GM13977 (cell line): ENCODE results near the gene TGM6.

Source experiments
- DNase-seq: peaks from one replicate; pipeline ENCODE4 v3.0.0; 2012; ENCODE audit warnings: low spot score
- in situ Hi-C: fragments of 300-500 bp; cut with MboI; formaldehyde crosslinking; loops from one replicate; pipeline ENCODE4 v1.12.0; 2022; ENCODE audit warnings: low sequenced_read_pairs, low pct_unique_long_range_greater_than_20kb, mixed read lengths, inconsistent platforms; ENCODE audit not compliant: unreplicated experiment
- TF ChIP-seq, protein P1 (sequence below): IDR thresholded peaks from 2 replicates; pipeline ENCODE4 v1.5.1; 2012; ENCODE audit warnings: mild to moderate bottlenecking, control low read depth; ENCODE audit not compliant: insufficient read depth; ENCODE audit errors: extremely low read depth, missing control alignments

Gene TGM6

DNA sequence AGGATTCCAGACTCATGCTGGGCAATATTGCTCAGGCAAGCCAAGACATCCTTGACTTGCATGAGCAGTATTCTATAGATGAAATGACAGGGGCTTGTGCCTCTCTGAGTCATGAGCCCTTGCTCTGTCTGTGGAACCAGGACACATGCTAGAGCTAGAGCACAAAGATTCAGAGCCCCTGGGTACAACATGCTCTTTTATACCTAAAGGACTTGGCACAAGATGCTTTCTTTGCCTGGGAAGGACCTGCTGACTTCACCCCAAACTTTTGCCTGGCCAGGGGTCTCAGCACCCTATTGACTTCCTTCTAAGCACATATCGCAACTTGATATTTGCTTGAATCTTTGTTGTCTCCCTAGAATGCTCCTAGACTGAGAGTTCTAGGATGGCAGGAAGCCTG lies 27.4 kb downstream of the TGM6 start:
- TF ChIP-seq, protein P1, sequence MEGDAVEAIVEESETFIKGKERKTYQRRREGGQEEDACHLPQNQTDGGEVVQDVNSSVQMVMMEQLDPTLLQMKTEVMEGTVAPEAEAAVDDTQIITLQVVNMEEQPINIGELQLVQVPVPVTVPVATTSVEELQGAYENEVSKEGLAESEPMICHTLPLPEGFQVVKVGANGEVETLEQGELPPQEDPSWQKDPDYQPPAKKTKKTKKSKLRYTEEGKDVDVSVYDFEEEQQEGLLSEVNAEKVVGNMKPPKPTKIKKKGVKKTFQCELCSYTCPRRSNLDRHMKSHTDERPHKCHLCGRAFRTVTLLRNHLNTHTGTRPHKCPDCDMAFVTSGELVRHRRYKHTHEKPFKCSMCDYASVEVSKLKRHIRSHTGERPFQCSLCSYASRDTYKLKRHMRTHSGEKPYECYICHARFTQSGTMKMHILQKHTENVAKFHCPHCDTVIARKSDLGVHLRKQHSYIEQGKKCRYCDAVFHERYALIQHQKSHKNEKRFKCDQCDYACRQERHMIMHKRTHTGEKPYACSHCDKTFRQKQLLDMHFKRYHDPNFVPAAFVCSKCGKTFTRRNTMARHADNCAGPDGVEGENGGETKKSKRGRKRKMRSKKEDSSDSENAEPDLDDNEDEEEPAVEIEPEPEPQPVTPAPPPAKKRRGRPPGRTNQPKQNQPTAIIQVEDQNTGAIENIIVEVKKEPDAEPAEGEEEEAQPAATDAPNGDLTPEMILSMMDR = no peak
- in situ Hi-C loops = no loop called here
- DNase-seq = no peak

GRCh38 chr20:2416541-2417212 lies 36.0 kb downstream of the TGM6 start:
- DNase-seq = no peak
- in situ Hi-C loops = no loop called here
- TF ChIP-seq, protein P1 = no peak

GRCh38 chr20:2417213-2417541 lies 36.5 kb downstream of the TGM6 start:
- no peak for DNase-seq
- TF ChIP-seq, protein P1 = no peak
- in situ Hi-C loops = no loop called here

GRCh38 chr20:2418388-2418787 lies 37.7 kb downstream of the TGM6 start:
- no peak for DNase-seq
- TF ChIP-seq, protein P1 = no peak
- in situ Hi-C loops = no loop called here

DNA sequence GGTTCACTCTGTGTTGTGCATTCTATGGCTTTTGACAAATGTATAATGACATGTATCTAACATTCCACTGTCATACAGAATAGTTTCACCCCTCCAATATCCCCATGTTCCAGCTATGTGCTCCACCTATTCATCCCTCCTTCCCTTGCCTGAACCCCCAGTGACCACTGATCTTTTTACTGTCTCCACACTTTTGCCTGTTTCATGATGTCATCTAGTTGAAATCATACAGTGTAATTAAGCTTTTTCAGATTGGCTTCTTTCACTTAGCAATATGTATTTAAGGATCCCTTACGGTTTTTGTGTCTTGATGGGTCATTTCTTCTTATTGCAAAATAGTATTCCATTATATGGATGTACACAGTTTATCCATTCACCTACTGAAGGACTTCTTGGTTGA lies 39.8 kb downstream of the TGM6 start:
- in situ Hi-C loops = no loop called here
- no peak for DNase-seq
- TF ChIP-seq, protein P1 = no peak

DNA sequence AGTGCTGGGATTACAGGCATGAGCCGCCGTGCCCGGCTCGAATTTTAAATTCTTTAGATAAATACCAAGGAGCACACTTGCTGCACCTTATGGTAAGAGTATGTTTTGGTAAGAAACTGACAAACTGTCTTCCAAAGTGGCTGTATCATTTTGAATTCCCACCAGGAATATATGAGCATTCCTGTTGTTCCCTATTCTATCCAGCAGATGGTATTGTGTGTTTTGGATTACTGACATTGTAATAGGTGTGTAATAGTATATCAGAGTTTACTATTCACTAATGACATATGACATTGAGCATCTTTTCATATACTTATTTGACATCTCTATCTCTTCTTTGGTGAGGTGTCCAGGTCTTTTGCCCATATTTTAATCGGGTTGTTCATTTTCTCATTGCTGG lies 40.5 kb downstream of the TGM6 start:
- in situ Hi-C loops = no loop called here
- TF ChIP-seq, protein P1 = no peak
- DNase-seq = no peak

GRCh38 chr20:2429051-2429450 lies 48.4 kb downstream of the TGM6 start:
- DNase-seq = no peak
- in situ Hi-C loops = no loop called here
- TF ChIP-seq, protein P1 = no peak
